Measurements from ENCODE around the gene ANKRD23. TPM values are rescaled to one million over a fixed set of nuclear protein-coding genes. Genes with fewer than 3 reads are reported as not detected.

The ANKRD23 gene
- total RNA-seq, 1 donor from 2014 or later = 1.7 TPM

DNA sequence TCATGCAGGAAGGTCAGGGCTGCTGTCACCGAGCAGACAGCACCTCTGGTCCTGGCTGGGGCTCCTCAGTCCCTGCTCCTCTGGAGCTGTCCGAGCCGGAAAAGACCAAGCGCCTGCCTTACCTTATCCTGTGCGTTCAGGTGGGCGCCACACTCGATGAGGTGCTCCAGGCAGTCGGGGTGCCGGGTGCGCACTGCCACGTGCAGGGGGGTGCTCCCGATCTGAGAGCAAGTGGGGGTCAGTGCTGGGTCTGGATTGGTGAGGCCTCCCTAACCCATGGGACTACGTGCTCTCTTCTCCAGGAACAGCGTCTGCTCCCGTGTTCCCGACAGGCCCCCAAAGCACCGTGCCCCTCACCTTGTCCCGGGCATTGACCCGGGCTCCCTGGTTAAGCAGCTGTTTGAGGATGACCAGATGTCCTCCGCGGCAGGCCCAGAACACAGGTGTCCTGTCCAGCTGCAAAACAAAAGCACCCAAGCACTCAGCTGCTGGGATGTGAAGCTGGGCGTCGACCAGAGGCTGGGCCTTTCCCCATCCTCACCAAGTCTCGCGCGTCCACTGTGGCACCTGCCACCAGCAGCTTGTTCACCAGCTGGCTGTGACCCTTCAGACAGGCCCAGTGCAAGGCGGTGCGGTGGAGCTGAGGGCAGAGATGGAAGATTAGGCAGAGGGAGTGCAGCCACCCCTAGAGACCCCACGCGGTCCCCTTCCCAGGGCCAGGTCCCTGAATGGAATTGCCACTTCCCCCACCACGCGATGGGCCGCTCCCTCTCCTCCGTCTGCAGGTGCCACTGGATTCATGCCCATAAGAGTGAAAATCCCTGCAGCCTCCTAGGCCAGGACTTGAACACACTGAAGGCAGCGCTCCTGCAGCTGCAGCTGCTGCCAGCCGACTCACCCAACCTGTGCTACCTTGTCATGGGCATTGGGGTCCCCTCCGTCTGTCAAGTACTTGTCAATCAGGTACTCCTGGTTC, 3.7 kb downstream of the ANKRD23 start:
- H3K27me3 ChIP-seq = no peaks in the 10 kb centered on the region
- intact Hi-C loops (cut with DNase I) = no loop called here
- DNase-seq (no peak), ATAC-seq (no peak)
- peaks cover 10% of the 10 kb centered on the region for H3K4me1 ChIP-seq
- H3K9me3 ChIP-seq = no peaks in the 10 kb centered on the region
- no peak overlapping the region for H3K27ac ChIP-seq
- H3K36me3 ChIP-seq = peaks cover 7% of the 10 kb centered on the region
- TF ChIP-seq, protein P1, sequence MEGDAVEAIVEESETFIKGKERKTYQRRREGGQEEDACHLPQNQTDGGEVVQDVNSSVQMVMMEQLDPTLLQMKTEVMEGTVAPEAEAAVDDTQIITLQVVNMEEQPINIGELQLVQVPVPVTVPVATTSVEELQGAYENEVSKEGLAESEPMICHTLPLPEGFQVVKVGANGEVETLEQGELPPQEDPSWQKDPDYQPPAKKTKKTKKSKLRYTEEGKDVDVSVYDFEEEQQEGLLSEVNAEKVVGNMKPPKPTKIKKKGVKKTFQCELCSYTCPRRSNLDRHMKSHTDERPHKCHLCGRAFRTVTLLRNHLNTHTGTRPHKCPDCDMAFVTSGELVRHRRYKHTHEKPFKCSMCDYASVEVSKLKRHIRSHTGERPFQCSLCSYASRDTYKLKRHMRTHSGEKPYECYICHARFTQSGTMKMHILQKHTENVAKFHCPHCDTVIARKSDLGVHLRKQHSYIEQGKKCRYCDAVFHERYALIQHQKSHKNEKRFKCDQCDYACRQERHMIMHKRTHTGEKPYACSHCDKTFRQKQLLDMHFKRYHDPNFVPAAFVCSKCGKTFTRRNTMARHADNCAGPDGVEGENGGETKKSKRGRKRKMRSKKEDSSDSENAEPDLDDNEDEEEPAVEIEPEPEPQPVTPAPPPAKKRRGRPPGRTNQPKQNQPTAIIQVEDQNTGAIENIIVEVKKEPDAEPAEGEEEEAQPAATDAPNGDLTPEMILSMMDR (IDR thresholded peaks at IDR 0.05) = no peak
- H3K4me3 ChIP-seq = no peak overlapping the region

DNA sequence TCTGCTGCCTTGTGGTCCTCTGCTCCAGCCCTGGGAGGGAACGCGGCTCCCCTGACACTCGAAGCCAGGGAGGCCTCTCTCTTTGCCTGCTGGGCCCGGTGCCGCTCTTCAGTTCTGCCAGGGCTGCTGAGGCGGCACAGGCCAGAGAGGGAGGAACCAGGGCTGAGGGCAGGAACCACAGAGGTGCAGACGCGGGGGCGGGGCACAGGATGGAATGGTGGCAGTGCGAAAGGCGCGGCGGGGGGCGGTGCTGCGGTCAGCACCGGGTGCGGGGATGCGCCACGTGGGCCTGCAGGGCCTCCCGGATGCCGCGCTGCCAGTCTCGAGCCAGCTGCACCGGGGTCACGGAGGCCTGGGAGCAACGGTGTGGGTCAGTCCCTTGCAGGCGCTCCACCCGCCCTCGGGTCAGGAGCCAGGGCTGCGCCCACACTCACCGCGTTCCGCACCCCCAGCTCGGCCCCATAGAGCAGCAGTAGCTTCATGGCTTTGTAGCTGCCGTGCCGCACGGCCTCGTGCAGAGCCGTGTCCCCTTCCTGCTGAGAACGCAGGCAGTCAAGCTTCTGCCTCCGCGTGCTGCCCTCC, 4.4 kb downstream of the ANKRD23 start:
- H3K4me3 ChIP-seq = peak overlapping the region; percentile 14
- no peaks in the 10 kb centered on the region for H3K9me3 ChIP-seq
- intact Hi-C loops (cut with DNase I) = no loop called here
- H3K36me3 ChIP-seq = peaks cover 14% of the 10 kb centered on the region
- no peak overlapping the region for H3K27ac ChIP-seq
- DNase-seq = peak; percentile 88
- TF ChIP-seq, protein P1 (IDR thresholded peaks at IDR 0.05) = no peak
- ATAC-seq = peak; percentile 89
- peaks cover 10% of the 10 kb centered on the region for H3K4me1 ChIP-seq
- no peaks in the 10 kb centered on the region for H3K27me3 ChIP-seq

DNA sequence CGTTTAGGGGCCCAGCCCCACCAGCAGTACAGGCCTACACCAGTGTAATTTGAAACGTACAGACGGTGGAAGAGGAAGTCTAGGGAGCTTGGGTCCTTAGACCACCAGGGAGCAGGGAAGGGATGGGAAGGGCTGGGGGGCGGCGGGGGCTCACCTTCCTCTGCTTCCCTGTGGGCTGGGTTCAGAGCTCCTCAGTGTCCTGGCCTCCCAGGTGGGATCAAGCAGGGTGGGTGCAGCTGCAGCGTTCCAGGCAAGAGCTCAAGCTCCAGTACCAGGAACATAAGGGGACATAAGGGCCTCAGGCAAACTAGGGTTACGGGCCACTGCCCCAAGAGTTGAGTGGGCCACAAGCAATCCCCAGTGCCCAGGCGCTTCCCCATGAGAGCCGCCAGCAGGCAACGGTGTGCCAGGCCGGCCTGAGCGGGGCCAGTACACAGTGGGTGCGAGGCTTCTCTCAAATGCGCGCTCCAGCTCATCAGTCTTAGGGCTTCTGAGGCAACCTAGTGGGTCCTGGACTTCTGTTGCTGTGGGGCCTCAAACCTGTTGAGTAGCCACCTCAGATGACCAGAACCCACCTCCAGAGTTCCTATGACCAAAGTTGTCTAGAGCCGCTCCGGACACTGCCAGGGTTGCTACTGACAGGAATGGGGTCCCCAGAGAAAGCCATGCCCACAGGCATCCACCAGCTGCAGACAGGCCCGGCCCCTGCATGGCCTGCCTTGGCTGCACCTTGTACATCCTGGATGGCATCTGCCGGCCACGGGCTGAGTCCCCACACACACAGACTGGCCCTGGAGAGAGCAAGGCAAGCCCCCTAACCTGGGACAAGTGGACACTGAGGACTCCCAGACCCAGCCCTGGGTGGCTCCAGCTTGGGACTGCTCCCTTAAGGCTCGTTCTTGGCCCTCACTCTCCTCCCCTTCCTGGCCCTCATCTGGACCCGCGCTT, 5.2 kb downstream of the ANKRD23 start:
- intact Hi-C loops (cut with DNase I) = no loop called here
- Histone ChIP-seq H3K4me3 (peak overlapping the region; percentile 14), H3K36me3 (peaks cover 20% of the 10 kb centered on the region), H3K27me3 (no peaks in the 10 kb centered on the region), H3K27ac (no peak overlapping the region), H3K9me3 (no peaks in the 10 kb centered on the region), H3K4me1 (peaks cover 10% of the 10 kb centered on the region)
- DNase-seq (no peak), ATAC-seq (no peak)
- TF ChIP-seq, protein P1 (IDR thresholded peaks at IDR 0.05) = no peak

DNA sequence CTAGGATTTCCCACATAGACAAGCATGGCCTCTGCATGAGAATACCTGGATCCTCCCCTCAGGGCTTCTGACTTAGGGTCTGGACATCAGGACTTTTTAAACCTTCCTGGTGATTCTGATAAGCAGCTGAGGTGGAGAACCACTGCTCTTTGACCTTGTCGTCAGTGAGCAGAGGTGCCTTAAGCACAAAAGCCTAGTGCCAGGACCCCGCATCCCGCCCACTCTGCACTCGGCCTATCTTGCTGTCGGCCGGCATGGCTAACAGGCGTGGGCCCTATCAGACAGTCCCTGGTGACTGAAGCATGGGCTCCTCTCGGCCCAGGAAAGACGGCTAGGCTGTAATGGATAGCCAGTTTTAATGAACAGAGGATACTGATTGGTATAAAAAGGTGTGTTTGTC, 6.2 kb downstream of the ANKRD23 start:
- H3K36me3 ChIP-seq = peaks cover 30% of the 10 kb centered on the region
- intact Hi-C loops (cut with DNase I) = no loop called here
- H3K4me3 ChIP-seq = no peak overlapping the region
- H3K9me3 ChIP-seq = no peaks in the 10 kb centered on the region
- ATAC-seq (no peak), DNase-seq (no peak)
- no peaks in the 10 kb centered on the region for H3K27me3 ChIP-seq
- TF ChIP-seq, protein P1 (IDR thresholded peaks at IDR 0.05) = no peak
- peaks cover 17% of the 10 kb centered on the region for H3K4me1 ChIP-seq
- no peak overlapping the region for H3K27ac ChIP-seq

DNA sequence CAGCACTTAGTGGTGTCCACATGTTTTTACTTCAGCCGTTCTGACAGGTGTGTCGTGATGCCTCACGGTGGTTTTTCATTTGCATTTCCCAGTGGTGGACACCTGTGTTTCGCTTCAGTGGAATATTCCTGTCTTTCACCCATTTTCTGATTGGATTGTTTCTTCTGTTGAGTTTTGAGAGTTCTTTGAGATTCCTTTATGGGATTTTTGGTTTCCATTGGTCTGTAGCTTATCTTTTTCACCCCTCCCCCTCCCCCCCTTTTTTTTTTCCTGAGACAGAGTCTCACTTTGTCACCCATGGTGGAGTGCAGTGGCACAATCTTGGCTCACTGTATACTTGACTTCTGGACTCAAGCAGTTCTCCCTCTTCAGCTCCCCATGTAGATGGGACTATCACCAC, 8.0 kb downstream of the ANKRD23 start:
- Histone ChIP-seq H3K27ac (no peak overlapping the region), H3K4me1 (peaks cover 20% of the 10 kb centered on the region), H3K36me3 (peaks cover 48% of the 10 kb centered on the region), H3K4me3 (no peak overlapping the region), H3K27me3 (no peaks in the 10 kb centered on the region), H3K9me3 (no peaks in the 10 kb centered on the region)
- DNase-seq = no peak
- ATAC-seq = no peak
- intact Hi-C loops (cut with DNase I) = no loop called here
- TF ChIP-seq, protein P1 (IDR thresholded peaks at IDR 0.05) = no peak

Data from upper lobe of right lung (tissue), 1 donor.